ENCODE results near the gene OR8I2. TPM values are rescaled to one million over a fixed set of nuclear protein-coding genes. Genes with fewer than 3 reads are reported as not detected.

The OR8I2 gene
- total RNA-seq (under 0.01 TPM in 1 of 2 replicates, not detected in the other), polyA plus RNA-seq (not detected in 2 replicates), polyA minus RNA-seq (ENCODE audit: low replicate concordance) (not detected in 2 replicates)
- polyA plus RNA-seq (2012): not detected in 2 replicates

DNA sequence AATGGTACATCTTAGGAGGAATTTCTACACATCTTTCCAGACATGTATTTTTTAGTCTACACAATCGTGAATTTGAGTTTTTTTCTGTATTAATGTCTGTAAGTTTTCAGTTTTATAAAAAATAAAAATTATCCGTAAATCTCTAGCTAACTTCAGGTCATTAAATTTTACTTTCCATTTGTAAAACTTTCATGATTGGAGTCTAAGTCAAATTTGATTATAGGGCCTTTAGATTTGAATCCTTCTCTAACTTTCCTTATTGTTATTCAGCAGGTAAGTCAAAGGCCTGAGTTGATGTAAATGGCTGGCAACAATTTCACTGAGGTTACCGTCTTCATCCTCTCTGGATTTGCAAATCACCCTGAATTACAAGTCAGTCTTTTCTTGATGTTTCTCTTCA is at the start of gene OR8I2:
Gene OR8I2 (plus strand): TSS at position 301 of the 400 bp plus-strand sequence. CDS start 0 bp downstream, at position 301.
- Histone ChIP-seq H3K4me3 (replicated peaks in 1 of 4; ENCODE audit: control extremely low read depth in 1 of 4, insufficient read depth in 1 of 4, low read depth in 3 of 4, low read length in 4 of 4) (no peak within 1 kb of the TSS), H3K9ac (ENCODE audit: insufficient read depth, low read length) (no peak within 1 kb of the TSS), H3K36me3 (ENCODE audit: control insufficient read depth, insufficient read depth, low read length) (no peaks in the 10 kb centered on the region), H3K27ac (ENCODE audit: insufficient read depth, low read length) (no peak within 1 kb of the TSS), H3K9me3 (ENCODE audit: control insufficient read depth, insufficient read depth, low read depth, low read length) (no peaks in the 10 kb centered on the region), H3K79me2 (ENCODE audit: control insufficient read depth, insufficient read depth, low read length) (no peaks in the 10 kb centered on the region), H3K27me3 (ENCODE audit: control insufficient read depth, insufficient read depth, low read length) (no peaks in the 10 kb centered on the region), H3K4me1 (ENCODE audit: control insufficient read depth, extremely low read depth, insufficient read depth, low read length) (no peaks in the 10 kb centered on the region), H4K20me1 (ENCODE audit: control insufficient read depth, extremely low read depth, insufficient read depth, low read length) (no peaks in the 10 kb centered on the region), H3K4me2 (ENCODE audit: extremely low read depth, insufficient read depth, low read length) (no peak within 1 kb of the TSS), H2AFZ (ENCODE audit: low read length) (no peak within 1 kb of the TSS)
- TF ChIP-seq, protein P1, sequence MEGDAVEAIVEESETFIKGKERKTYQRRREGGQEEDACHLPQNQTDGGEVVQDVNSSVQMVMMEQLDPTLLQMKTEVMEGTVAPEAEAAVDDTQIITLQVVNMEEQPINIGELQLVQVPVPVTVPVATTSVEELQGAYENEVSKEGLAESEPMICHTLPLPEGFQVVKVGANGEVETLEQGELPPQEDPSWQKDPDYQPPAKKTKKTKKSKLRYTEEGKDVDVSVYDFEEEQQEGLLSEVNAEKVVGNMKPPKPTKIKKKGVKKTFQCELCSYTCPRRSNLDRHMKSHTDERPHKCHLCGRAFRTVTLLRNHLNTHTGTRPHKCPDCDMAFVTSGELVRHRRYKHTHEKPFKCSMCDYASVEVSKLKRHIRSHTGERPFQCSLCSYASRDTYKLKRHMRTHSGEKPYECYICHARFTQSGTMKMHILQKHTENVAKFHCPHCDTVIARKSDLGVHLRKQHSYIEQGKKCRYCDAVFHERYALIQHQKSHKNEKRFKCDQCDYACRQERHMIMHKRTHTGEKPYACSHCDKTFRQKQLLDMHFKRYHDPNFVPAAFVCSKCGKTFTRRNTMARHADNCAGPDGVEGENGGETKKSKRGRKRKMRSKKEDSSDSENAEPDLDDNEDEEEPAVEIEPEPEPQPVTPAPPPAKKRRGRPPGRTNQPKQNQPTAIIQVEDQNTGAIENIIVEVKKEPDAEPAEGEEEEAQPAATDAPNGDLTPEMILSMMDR (conservative IDR thresholded peaks at IDR 0.05 in 1 of 2, IDR thresholded peaks at IDR 0.05 in 1 of 2; ENCODE audit: low read depth in 1 of 2, low read length in 2 of 2): no peak
- no peak for TF ChIP-seq EZH2 (IDR thresholded peaks at IDR 0.05; ENCODE audit: low read length, missing control alignments)
- no peak for DNase-seq (ENCODE audit: low read depth in 2 of 2)

DNA sequence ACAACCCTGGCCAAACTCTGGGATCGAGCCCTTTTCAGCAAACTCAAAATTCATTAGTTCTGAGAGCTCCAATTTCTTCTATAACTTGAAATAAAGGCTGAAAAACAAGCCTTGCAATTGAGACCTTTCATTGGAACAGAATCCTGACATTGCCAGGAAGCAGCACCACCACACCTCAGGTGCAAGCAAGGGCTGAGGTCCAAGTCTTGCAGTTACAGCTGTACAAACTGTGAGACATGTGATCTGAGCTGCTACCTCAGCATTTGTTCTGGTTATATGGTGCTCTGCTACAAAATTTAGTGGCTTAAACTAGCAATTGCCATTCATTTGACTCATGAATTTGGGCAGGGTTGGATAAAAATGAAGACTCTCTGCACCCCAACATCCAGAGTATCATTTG is 47.6 kb upstream of the OR8I2 start:
- no peak for DNase-seq (ENCODE audit: low read depth in 2 of 2)
- Histone ChIP-seq H3K9ac (ENCODE audit: insufficient read depth, low read length) (no peak overlapping the region), H3K27ac (ENCODE audit: insufficient read depth, low read length) (no peak overlapping the region), H3K4me3 (replicated peaks in 1 of 4; ENCODE audit: control extremely low read depth in 1 of 4, insufficient read depth in 1 of 4, low read depth in 3 of 4, low read length in 4 of 4) (no peak overlapping the region), H3K36me3 (ENCODE audit: control insufficient read depth, insufficient read depth, low read length) (no peaks in the 10 kb centered on the region), H3K79me2 (ENCODE audit: control insufficient read depth, insufficient read depth, low read length) (no peaks in the 10 kb centered on the region), H3K27me3 (ENCODE audit: control insufficient read depth, insufficient read depth, low read length) (no peaks in the 10 kb centered on the region), H3K4me2 (ENCODE audit: extremely low read depth, insufficient read depth, low read length) (no peak overlapping the region), H3K4me1 (ENCODE audit: control insufficient read depth, extremely low read depth, insufficient read depth, low read length) (no peaks in the 10 kb centered on the region), H3K9me3 (ENCODE audit: control insufficient read depth, insufficient read depth, low read depth, low read length) (no peaks in the 10 kb centered on the region), H4K20me1 (ENCODE audit: control insufficient read depth, extremely low read depth, insufficient read depth, low read length) (no peaks in the 10 kb centered on the region), H2AFZ (ENCODE audit: low read length) (no peak overlapping the region)
- TF ChIP-seq, protein P1 (conservative IDR thresholded peaks at IDR 0.05 in 1 of 2, IDR thresholded peaks at IDR 0.05 in 1 of 2; ENCODE audit: low read depth in 1 of 2, low read length in 2 of 2): no peak
- no peak for TF ChIP-seq EZH2 (IDR thresholded peaks at IDR 0.05; ENCODE audit: low read length, missing control alignments)

DNA sequence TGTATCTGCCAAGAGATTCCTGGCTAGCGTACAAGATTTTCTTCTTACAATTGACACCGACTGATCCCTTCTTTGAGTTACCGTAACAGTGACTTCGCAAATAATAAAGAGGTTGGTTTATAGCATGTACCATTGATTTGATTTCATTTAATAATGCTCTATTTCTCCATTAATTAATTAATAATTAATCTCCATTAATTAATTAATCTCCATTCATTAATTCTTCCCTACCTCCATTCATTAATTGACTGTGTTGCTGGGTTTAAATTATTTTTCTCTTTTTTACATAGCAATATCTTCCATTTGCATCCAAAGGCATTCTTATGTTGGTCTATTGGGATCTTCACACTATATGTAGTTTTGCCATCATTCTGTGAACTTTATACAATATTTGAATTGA is 44.6 kb upstream of the OR8I2 start:
- Histone ChIP-seq H3K27ac (ENCODE audit: insufficient read depth, low read length) (no peak overlapping the region), H3K79me2 (ENCODE audit: control insufficient read depth, insufficient read depth, low read length) (no peaks in the 10 kb centered on the region), H3K4me2 (ENCODE audit: extremely low read depth, insufficient read depth, low read length) (no peak overlapping the region), H3K4me3 (replicated peaks in 1 of 4; ENCODE audit: control extremely low read depth in 1 of 4, insufficient read depth in 1 of 4, low read depth in 3 of 4, low read length in 4 of 4) (no peak overlapping the region), H3K27me3 (ENCODE audit: control insufficient read depth, insufficient read depth, low read length) (no peaks in the 10 kb centered on the region), H3K36me3 (ENCODE audit: control insufficient read depth, insufficient read depth, low read length) (no peaks in the 10 kb centered on the region), H3K4me1 (ENCODE audit: control insufficient read depth, extremely low read depth, insufficient read depth, low read length) (no peaks in the 10 kb centered on the region), H3K9me3 (ENCODE audit: control insufficient read depth, insufficient read depth, low read depth, low read length) (no peaks in the 10 kb centered on the region), H4K20me1 (ENCODE audit: control insufficient read depth, extremely low read depth, insufficient read depth, low read length) (no peaks in the 10 kb centered on the region), H2AFZ (ENCODE audit: low read length) (no peak overlapping the region), H3K9ac (ENCODE audit: insufficient read depth, low read length) (no peak overlapping the region)
- TF ChIP-seq EZH2 (IDR thresholded peaks at IDR 0.05; ENCODE audit: low read length, missing control alignments): no peak
- TF ChIP-seq, protein P1 (conservative IDR thresholded peaks at IDR 0.05 in 1 of 2, IDR thresholded peaks at IDR 0.05 in 1 of 2; ENCODE audit: low read depth in 1 of 2, low read length in 2 of 2): no peak
- DNase-seq (ENCODE audit: low read depth in 2 of 2): no peak

Data from fibroblast of lung (primary cell).